Ammon's horn (tissue), 1 donor: ENCODE results near the gene TMEM98.
"Not testable (repeated sequence)": the region's sequence is repeated elsewhere in the genome, so short reads cannot be mapped to it uniquely, and the experiment has no call there.

Experiments used
- DNase-seq: peaks from one replicate; pipeline ENCODE4 v3.0.0-alpha.2; 2016; ENCODE audit warnings: low spot score

TMEM98 gene

DNA sequence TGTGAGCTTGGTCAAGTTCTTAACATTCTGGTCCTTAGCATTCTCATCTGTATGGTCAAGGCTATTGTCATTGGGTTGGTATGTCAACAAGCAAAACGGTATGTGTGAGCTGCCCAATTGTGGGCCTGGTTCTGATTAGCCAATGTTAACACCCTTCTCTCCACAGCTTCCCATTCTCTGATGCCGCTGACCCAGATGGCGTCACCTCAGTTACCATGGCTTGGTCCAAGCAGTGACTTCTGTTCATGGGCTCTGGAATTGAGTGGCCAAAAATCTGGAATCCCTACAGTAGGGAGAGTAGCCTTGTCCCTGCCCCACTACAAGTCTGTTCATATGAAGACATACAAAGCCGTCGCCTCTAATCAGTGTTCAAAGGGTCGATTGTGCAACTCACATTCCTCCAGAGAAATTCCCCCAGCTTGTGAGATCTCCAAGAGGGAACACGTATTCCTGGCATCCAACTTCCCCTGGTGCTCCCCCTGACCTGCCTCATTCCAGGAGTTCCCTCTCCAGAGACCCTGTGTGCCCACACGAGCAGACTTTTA lies 15.8 kb downstream of the TMEM98 start:
- no peak for DNase-seq

GRCh38 chr17:32944248-32945020 lies 16.5 kb downstream of the TMEM98 start:
- DNase-seq = no peak

GRCh38 chr17:32946375-32947135 lies 18.6 kb downstream of the TMEM98 start:
- no peak for DNase-seq

GRCh38 chr17:32947736-32948135 lies 19.8 kb downstream of the TMEM98 start:
- no peak for DNase-seq

DNA sequence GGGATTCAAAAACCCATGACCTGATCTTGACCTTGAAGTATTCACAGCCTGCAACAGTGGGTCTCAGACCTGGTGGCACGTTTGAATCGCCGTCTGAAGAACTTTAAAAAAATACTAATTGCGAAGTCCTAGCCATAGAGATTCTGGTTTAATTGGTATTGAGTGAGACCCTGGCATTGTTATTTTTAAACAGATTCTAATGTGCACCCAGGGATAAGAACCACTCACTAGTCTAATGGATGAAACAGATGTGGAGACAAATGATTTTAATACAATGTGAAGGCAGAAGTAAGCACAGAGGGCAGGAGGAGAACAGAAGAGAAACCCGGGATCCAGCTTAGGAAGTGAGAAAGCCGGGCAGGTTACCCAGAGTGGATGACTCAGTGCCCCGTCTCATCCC lies 21.2 kb downstream of the TMEM98 start:
- DNase-seq = no peak

DNA sequence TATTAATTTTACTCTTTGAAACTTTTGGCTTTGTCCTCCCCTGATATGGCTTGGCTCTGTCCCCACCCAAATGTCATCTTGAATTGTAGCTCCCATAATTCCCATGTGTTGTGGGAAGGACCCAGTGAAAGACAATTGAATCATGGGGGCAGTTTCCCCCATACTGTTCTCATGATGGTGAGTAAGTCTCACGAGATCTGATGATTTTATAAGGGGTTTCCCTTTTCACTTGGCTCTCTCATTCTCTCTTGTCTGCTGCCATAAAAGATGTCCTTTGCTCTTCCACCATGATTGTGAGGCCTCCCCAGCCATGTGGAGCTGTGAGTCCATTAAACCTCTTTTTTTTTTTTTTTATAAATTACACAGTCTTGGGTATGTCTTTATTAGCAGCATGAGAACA lies 24.5 kb downstream of the TMEM98 start:
- not testable (repeated sequence) for DNase-seq

DNA sequence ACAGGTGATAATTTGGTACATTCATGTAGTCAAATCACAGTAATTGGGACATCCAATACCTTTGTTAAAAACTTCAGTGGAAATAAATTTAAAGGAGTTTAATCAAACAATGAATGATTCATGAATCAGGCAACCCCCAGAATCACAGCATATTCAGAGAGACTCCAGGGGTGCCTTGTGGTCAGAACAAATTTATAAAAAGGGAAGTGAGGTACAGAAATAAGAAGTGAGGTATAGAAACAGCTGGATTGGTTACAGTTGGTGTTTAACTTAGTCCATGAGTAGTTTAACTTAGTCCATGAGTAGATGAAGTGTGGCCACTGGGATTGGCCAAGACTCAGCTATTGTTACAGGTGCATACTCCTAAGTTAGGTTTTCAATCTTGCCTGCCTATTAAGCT lies 25.1 kb downstream of the TMEM98 start:
- DNase-seq = no peak

DNA sequence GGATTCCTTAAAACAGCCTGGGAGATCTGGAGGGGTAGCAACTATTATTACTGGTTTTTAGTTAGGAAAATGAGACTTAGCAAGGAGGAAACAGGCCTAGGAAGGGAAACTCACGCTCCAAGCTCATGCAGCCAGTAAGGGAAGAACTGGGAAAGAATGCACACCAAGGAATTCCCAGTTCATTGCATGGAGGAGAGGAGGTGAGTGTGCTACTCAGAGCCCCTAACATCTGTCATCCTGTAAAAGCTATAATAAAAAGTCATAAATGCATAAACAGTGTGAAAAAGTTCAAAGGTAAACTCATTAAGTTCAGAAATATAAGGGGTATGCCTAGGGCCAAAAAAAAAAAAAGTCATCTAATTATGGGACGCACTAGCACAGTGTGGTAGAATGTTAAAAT lies 25.9 kb downstream of the TMEM98 start:
- no peak for DNase-seq

GRCh38 chr17:32954477-32954876 lies 26.5 kb downstream of the TMEM98 start:
- DNase-seq = no peak

DNA sequence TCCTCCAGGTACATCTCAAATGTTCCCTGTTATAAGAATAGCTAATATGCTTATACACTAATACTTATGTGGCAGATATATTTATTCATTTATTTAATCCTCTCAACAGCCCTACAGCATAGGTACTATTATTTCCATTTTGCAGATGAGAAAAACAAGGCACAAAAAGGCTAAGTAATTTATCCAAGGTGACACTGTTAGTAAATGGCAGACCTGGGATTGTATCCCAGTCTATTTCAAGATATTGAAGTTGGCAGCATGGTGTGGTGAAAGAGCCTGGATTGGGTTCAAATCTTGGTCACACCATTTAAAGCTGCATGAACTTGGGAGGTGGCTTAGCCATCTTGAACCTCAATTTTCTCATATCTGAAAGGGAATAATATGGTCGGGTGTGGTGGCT lies 27.2 kb downstream of the TMEM98 start:
- no peak for DNase-seq

DNA sequence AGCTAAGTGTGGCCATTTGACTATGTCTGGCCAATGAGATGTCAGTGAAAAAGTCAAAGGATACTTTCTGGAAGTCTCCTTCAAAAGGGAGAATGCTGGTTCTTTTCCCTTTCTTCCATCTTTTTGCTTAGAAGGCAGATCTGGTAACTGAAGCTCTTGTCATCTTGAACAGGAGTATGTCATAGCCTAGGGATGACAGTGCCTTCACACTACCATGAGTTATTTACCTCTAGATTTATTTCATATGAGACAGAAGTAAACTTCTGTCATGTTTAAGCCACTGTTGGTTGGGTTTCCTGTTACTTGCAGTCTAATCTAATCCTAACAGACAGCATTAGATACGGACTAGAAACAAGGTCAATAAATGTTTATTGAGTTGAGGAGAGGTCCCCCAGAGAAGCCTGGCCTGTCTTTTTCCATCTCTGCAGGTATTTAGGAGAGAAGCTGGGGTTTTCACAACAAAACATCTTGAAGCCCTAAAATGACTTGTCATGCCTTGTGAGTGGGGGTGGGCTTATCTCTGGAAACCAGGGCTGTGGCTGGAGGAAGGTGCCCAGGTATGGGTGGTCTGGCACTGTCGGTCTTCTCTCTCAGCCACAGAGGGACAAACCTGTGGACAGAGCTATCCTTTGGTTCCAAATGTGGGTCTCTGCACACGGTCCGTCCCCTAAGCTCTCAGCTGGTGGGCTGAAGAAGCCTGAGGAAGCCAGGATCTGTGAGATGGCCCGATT lies 28.5 kb downstream of the TMEM98 start:
- DNase-seq = no peak

DNA sequence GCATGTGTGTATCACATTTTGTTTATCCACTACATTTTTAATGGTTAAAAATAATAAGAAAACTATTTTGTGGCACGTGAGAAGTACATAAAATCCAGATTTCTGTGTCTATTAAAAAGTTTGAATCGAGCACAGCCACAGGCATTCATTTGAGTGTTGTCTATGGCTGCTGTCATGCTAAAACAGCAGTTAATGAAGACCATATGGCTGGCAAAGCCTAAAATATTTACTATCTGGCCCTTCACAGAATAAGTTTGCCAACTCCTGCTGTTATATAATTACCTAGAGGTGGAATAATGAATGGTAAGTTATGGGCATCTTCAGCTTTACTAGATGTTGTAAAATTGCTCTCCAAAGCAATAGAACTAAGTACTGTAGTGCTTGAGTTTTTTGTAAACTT lies 30.5 kb downstream of the TMEM98 start:
- no peak for DNase-seq

GRCh38 chr17:32960815-32961214 lies 32.9 kb downstream of the TMEM98 start:
- DNase-seq = no peak

GRCh38 chr17:32962320-32962711 lies 34.4 kb downstream of the TMEM98 start:
- no peak for DNase-seq

GRCh38 chr17:32964541-32964940 lies 36.6 kb downstream of the TMEM98 start:
- no peak for DNase-seq

DNA sequence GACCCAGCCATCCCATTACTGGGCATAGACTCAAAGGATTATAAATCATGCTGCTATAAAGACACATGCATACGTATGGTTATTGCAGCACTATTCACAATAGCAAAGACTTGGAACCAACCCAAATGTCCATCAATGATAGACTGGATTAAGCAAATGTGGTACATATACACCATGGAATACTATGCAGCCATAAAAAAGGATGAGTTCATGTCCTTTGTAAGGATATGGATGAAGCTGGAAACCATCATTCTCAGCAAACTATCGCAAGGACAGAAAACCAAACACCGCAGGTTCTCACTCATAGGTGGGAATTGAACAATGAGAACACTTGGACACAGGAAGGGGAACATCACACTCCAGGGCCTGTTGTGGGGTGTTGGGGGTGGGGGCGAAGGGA lies 41.3 kb downstream of the TMEM98 start:
- not testable (repeated sequence) for DNase-seq

GRCh38 chr17:32970281-32970680 lies 42.3 kb downstream of the TMEM98 start:
- no peak for DNase-seq

GRCh38 chr17:32971171-32971570 lies 43.2 kb downstream of the TMEM98 start:
- no peak for DNase-seq

DNA sequence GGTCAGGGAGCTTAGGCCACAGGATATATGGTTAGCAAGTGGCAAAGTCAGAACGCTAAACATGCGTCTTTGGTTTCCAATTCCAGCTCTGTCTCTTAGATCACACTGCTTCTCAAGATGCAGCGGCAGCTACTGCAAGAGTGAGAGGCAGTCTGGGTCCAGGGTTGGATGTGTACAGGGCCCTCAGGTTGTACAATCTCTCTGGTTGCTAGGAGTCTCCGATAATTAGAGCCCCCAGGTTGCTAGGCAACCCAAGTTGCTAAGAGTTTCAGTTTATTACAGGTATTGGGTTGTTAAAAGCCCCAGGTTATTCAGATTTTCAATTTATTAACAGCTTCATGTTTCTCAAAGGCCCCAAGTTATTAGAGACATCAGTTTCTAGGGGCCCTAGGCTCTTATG lies 48.2 kb downstream of the TMEM98 start:
- no peak for DNase-seq

DNA sequence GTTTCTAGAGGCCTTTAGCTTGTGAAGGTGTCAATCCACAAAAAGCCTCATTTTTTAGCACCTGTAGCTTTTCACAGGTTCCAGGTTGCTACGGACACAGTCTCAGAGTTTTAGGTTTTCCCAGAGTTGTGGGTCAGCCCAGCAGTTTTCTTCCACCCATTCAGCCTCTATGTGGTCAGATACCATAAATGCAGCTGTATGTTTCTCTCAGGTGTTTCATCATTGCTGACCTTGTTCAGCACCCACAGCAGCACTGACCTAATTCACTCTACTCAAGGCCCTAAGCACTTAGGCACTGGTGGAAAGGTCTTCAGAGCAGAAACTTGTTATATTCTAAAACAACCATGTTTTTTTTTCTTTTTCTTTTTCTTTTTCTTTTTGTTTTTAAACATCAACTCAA lies 48.7 kb downstream of the TMEM98 start:
- no peak for DNase-seq

GRCh38 chr17:32980230-32980629 lies 52.3 kb downstream of the TMEM98 start:
- DNase-seq = no peak

- not testable (repeated sequence) for DNase-seq
Observed at GRCh38 chr17:32981611-32982010, 53.7 kb downstream of the TMEM98 start.
